Measurements from ENCODE around the gene CD63.

Gene CD63

DNA sequence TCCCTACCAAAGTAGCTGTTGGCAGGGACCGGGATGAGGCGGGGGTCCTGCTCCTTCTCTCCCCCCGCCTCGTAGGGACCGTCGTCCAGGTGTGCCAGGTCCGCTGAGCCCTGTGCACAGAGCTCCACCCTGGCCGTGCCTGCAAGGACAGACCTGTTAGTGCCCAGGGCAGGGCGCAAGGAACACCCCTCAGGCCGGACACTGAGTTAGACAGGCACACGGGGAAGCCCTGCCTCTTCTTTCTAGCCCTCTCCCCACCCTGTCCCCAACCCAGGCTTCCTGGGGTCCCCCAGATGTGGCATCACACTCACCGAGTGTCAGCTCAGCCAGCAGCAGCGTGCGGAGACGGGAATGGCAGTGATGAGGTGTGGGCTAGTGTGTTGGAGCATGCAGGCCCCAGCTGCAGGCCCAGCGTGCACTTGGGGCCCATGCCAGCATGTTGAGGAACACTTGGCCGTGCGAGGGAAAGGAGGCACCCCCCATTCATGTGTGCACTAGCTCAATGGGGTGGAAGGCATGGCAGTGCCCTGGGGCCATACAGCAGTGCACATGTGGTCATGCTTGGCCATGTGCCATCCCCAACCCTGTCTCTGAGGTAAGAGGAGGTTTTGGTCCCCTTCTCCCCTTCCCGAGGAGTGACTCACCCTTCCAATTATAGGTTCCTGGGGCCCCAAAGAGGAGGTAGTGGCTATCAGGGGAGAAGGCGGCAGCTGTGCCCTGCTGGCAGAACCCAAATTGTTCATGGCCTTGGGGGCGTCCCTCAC, 28.4 kb downstream of the CD63 start (continued):
- no peak for TF ChIP-seq PRDM6 (tag by site-specific recombination; IDR thresholded peaks at IDR 0.05)
- TF ChIP-seq ZBTB48 (tag by site-specific recombination; IDR thresholded peaks at IDR 0.05): peak; percentile 52
- no peak for TF ChIP-seq ZNF830 (tag by site-specific recombination; IDR thresholded peaks at IDR 0.05; ENCODE audit: low read depth)
- no peak for TF ChIP-seq ZNF645 (tag by site-specific recombination; IDR thresholded peaks at IDR 0.05)
- TF ChIP-seq, protein P1, sequence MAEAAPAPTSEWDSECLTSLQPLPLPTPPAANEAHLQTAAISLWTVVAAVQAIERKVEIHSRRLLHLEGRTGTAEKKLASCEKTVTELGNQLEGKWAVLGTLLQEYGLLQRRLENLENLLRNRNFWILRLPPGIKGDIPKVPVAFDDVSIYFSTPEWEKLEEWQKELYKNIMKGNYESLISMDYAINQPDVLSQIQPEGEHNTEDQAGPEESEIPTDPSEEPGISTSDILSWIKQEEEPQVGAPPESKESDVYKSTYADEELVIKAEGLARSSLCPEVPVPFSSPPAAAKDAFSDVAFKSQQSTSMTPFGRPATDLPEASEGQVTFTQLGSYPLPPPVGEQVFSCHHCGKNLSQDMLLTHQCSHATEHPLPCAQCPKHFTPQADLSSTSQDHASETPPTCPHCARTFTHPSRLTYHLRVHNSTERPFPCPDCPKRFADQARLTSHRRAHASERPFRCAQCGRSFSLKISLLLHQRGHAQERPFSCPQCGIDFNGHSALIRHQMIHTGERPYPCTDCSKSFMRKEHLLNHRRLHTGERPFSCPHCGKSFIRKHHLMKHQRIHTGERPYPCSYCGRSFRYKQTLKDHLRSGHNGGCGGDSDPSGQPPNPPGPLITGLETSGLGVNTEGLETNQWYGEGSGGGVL (tag by site-specific recombination; IDR thresholded peaks at IDR 0.05): peak; percentile 95
- TF ChIP-seq ZFP69B (tag by site-specific recombination; IDR thresholded peaks at IDR 0.05): peak; percentile 60
- TF ChIP-seq PATZ1 (tag by site-specific recombination; IDR thresholded peaks at IDR 0.05): peak; percentile 79
- TF ChIP-seq WT1 (tag by site-specific recombination; IDR thresholded peaks at IDR 0.05): peak; percentile 41
- TF ChIP-seq ZBTB20 (tag by site-specific recombination; IDR thresholded peaks at IDR 0.05): peak; percentile 92
- no peak for TF ChIP-seq ZSCAN30 (tag by site-specific recombination; IDR thresholded peaks at IDR 0.05)
- no peak for TF ChIP-seq ZNF76 (tag by site-specific recombination; IDR thresholded peaks at IDR 0.05; ENCODE audit: borderline replicate concordance, low read depth)
- TF ChIP-seq, protein P2, sequence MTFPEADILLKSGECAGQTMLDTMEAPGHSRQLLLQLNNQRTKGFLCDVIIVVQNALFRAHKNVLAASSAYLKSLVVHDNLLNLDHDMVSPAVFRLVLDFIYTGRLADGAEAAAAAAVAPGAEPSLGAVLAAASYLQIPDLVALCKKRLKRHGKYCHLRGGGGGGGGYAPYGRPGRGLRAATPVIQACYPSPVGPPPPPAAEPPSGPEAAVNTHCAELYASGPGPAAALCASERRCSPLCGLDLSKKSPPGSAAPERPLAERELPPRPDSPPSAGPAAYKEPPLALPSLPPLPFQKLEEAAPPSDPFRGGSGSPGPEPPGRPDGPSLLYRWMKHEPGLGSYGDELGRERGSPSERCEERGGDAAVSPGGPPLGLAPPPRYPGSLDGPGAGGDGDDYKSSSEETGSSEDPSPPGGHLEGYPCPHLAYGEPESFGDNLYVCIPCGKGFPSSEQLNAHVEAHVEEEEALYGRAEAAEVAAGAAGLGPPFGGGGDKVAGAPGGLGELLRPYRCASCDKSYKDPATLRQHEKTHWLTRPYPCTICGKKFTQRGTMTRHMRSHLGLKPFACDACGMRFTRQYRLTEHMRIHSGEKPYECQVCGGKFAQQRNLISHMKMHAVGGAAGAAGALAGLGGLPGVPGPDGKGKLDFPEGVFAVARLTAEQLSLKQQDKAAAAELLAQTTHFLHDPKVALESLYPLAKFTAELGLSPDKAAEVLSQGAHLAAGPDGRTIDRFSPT (tag by site-specific recombination; IDR thresholded peaks at IDR 0.05): peak; percentile 35; the same call in 1 of the 2 replicates
- peak; percentile 73 for TF ChIP-seq PRDM10 (tag by site-specific recombination; IDR thresholded peaks at IDR 0.05)
- TF ChIP-seq SP7 (tag by site-specific recombination; IDR thresholded peaks at IDR 0.05): peak; percentile 96
- no peak for TF ChIP-seq ZNF391 (tag by site-specific recombination; IDR thresholded peaks at IDR 0.05; ENCODE audit: borderline replicate concordance, low read depth)
- TF ChIP-seq ZNF629 (tag by site-specific recombination; IDR thresholded peaks at IDR 0.05): peak; percentile 75; the same call in 1 of the 2 replicates
- TF ChIP-seq ZNF785 (tag by site-specific recombination; IDR thresholded peaks at IDR 0.05): peak; percentile 39; the same call in 1 of the 2 replicates
- TF ChIP-seq ZNF560 (tag by site-specific recombination; IDR thresholded peaks at IDR 0.05; ENCODE audit: borderline replicate concordance): no peak
- TF ChIP-seq, protein P3, sequence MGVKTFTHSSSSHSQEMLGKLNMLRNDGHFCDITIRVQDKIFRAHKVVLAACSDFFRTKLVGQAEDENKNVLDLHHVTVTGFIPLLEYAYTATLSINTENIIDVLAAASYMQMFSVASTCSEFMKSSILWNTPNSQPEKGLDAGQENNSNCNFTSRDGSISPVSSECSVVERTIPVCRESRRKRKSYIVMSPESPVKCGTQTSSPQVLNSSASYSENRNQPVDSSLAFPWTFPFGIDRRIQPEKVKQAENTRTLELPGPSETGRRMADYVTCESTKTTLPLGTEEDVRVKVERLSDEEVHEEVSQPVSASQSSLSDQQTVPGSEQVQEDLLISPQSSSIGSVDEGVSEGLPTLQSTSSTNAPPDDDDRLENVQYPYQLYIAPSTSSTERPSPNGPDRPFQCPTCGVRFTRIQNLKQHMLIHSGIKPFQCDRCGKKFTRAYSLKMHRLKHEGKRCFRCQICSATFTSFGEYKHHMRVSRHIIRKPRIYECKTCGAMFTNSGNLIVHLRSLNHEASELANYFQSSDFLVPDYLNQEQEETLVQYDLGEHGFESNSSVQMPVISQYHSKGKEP (tag by site-specific recombination; IDR thresholded peaks at IDR 0.05): no peak
